Skeletal muscle cell (primary cell): Measurements from ENCODE around the gene PGC.

Experiments
- DNase-seq: peaks from one replicate; pipeline ENCODE4 v3.0.0-alpha.2; 2010; ENCODE audit warnings: low read depth
- H3K4me3 ChIP-seq: 2 replicates; pipeline ENCODE4 v1.5.1; 2011; ENCODE audit warnings: low read depth, mild to moderate bottlenecking, control low read depth, low read length, moderate library complexity

The PGC gene

GRCh38 chr6:41755895-41756294 is 8.7 kb upstream of the PGC start:
- DNase-seq, result no peak
- no peak overlapping the region for H3K4me3 ChIP-seq

- H3K4me3 ChIP-seq, result no peak overlapping the region
- no peak for DNase-seq
Observed at GRCh38 chr6:41750374-41750773, 3.2 kb upstream of the PGC start.

- DNase-seq, result no peak
- H3K4me3 ChIP-seq, result no peak overlapping the region
Observed at GRCh38 chr6:41748542-41748941, 1.3 kb upstream of the PGC start.

GRCh38 chr6:41748102-41748477 is 893 bp upstream of the PGC start:
- no peak for DNase-seq
- no peak overlapping the region for H3K4me3 ChIP-seq

- no peak for DNase-seq
- no peak overlapping the region for H3K4me3 ChIP-seq
Observed at GRCh38 chr6:41746107-41746506, 1.1 kb downstream of the PGC start.

GRCh38 chr6:41744236-41744787 is 2.9 kb downstream of the PGC start:
- no peak for DNase-seq
- H3K4me3 ChIP-seq, result no peak overlapping the region

- H3K4me3 ChIP-seq, result no peak overlapping the region
- DNase-seq, result no peak
Observed at GRCh38 chr6:41743406-41744235, 3.6 kb downstream of the PGC start.

- DNase-seq, result no peak
- H3K4me3 ChIP-seq, result no peak overlapping the region
Observed at GRCh38 chr6:41741625-41742490, 5.3 kb downstream of the PGC start.

GRCh38 chr6:41740366-41741162 is 6.6 kb downstream of the PGC start:
- no peak for DNase-seq
- no peak overlapping the region for H3K4me3 ChIP-seq

GRCh38 chr6:41739041-41739440 is 8.2 kb downstream of the PGC start:
- H3K4me3 ChIP-seq, result no peak overlapping the region
- no peak for DNase-seq

- H3K4me3 ChIP-seq, result no peak overlapping the region
- no peak for DNase-seq
Observed at GRCh38 chr6:41737591-41738130, 9.5 kb downstream of the PGC start.

GRCh38 chr6:41736800-41737555 is 10.2 kb downstream of the PGC start:
- H3K4me3 ChIP-seq, result no peak overlapping the region
- DNase-seq, result no peak

- H3K4me3 ChIP-seq, result no peak overlapping the region
- no peak for DNase-seq
Observed at GRCh38 chr6:41736186-41736733, 10.9 kb downstream of the PGC start.

- peak; percentile 52 for DNase-seq
- H3K4me3 ChIP-seq, result peak within 1 kb of the TSS; percentile 65
Observed at GRCh38 chr6:41735427-41736185, 11.6 kb downstream of the PGC start, which contains the start of gene TFEB. Gene TFEB, minus strand, starts transcription at chr6:41735608. Its CDS starts 44,395 bp downstream, at chr6:41691213.

- DNase-seq, result no peak
- H3K4me3 ChIP-seq, result peak overlapping the region; percentile 65
Observed at GRCh38 chr6:41734666-41735426, 12.4 kb downstream of the PGC start.

GRCh38 chr6:41733707-41734665 is 13.2 kb downstream of the PGC start:
- peak; percentile 25 for DNase-seq
- peak overlapping the region; percentile 65 for H3K4me3 ChIP-seq
